Pulmonary artery endothelial cell (primary cell): ENCODE data around the gene ZNF397. TPM values are rescaled to one million over a fixed set of nuclear protein-coding genes. Genes with fewer than 3 reads are reported as not detected.
A peak's percentile ranks its signal among the peaks of the same experiment; 100 is the strongest.
"Not testable (repeated sequence)": the region's sequence is repeated elsewhere in the genome, so short reads cannot be mapped to it uniquely, and the experiment has no call there.

Experiments used
- DNase-seq: peaks from one replicate; pipeline ENCODE4 v3.0.0-alpha.2; 2011; ENCODE audit warnings: low read depth, low spot score
- total RNA-seq: library from RNA; depleted of rRNA; stranded (reverse); fragments of >200 nt; gene quantifications from 2 replicates; pipeline ENCODE4 v1.2.3, GENCODE V29; 2014

ZNF397 gene
- total RNA-seq, result 3.8 and 4.4 TPM in 2 replicates

DNA sequence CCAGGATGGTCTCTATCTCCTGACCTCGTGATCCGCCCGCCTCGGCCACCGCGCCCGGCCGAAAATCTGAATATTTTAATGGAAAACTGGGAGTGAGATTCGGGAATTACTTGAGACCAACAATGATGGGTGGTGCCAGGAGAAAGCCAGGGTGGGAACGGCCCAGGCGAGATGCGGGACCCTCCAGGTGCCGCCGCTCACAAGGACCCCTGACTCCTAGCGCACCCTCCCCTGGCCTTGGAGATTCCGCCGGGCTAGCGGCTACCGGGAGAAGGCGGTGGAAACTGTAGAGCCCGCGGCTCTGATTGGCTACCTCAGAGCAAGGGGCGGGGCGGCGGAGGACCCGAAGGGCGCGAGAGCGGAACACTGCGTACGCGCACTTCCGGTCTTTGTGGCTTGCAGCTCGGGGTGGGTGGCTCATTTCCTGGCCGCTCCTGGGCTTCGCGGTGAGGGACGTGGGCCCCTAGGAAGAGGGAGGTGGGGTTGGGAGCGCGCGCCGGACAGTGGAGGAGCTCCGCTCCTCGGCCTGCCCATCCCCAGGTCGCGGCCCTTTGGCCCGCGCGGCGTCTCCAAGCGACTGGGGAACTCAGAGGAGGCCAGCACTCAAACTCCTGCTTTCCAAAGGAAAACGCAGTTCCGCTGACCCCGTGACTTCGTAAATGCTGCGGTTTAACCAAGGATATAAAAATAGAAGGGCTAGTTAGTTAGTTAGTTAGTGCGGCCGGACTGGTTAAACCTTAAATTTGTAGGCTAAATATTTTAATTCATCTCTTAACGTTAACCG, at the start of gene ZNF397:
TSS of gene ZNF397 (plus strand) at position 371 of the 784 bp plus-strand sequence. CDS start 1,437 bp downstream, outside the sequence.
- peak; percentile 88 for DNase-seq

DNA sequence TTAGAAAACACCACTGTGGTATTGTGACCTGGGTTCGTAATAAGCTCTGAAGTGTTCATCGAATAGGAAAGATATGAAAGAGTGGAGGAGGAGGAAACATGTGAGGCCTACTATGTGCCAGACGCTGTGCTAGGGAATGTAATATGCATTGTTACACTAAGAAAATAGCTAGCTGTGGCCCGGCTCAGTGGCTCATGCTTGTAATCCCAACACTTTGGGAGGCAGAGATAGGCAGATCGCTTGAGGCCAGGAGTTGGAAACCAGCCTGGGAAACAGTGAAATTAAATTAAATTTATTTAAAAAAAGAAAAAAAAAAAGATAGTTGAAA, 49.2 kb upstream of the ZNF397 start:
- no peak for DNase-seq

DNA sequence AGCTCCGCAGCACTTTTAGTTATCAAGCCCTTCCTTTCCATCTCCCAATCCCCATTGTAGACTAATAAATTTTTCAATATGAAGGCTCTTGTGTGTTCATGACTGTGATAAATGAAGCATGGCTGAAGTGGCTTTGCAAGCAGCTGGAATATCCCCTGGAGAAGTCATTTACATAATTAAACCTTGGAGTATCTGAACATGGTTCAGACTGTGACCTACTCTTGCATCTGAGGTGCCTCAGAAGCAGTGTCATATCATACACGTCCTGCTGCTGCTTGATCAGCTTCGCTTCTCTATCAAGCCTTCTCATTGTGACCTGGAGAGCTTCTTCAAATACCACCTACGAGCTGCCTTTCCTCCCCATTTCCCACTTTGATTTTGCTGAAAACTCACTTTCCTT, 48.4 kb upstream of the ZNF397 start:
- no peak for DNase-seq

DNA sequence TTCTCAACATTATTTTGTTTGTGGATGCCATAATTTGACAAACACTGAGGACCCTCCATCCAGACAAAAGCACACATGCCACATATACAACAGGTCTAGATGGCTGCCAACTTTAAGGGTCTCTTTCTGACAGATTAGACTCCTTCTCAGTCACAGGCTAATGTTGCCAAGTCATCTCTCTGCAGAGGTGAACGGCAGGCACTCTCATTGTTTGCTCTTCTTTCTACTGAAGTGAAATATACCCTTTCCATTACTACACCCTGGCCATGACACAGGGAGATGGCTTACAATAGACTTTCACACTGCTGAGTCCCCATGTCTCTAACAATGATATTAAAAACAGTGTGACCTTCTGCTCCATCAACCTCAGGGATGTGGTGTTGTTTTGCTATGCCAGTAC, 47.5 kb upstream of the ZNF397 start:
- no peak for DNase-seq

DNA sequence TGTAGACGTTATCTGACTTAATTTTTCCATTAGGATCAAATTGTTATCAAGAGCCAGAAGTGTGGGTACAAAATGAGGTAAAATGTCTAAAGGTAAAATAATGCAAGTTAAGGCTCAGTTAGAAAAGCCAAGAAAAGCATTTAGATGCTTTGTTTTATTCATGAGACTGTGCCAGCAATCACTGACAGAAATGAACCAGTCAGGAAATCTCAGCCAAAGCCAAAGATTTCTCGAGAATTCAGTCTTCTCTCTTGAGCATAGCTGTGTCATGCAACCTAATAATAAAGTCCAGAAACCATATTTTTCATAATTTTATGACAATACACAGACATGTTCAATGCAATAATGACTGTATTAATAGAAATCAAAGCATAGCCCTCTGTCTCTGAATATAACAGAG, 43.5 kb upstream of the ZNF397 start:
- no peak for DNase-seq

DNA sequence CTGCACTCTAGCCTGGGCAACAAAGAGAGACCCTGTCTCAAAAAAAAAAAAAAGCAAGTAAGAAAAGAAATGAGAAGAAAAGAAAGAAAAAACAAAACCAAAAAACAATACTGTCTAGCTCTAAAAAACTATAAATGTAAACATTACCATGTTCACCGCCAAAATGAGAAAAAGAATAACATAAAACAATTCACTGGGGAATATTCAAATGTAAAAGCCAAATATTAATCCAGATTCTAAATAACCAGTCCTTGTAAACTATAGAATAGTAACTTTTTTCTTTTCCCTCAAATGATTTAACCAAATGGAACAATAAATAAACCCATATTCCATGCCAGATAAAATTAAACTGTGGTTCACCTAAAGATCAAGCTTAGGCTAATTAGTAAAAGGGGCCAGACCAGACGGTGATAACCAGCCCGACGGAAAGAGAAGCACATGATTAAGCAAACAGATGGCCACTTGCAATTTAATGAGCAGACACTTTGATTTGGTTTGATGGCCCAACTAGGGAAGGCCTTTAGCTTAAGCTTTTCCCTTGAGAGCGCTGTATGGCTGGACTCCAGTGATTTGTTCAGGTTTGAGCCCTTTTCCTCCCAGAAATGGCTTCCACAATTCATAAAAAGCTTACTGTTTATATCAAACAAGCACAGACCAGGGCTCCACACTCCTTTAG, 39.4 kb upstream of the ZNF397 start:
- DNase-seq, result no peak

DNA sequence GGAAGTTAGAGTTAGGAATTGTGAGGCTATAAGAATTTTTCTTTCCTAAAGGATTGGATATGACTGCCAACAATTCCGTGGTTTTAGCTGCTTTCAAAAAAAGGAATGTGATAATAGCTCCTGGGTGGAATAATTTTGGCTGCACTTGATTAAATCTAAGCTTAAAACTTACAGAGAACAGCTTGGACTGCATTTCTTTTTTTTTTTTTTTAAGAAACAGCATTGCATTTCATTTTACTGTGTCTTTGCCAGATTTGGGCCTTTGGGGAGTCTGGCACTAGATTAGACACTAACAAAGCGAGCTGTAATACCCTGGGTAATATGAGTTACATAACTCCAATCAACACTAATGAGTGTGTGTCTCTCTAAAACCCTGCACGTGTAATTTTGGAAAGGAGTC, 37.8 kb upstream of the ZNF397 start:
- no peak for DNase-seq

DNA sequence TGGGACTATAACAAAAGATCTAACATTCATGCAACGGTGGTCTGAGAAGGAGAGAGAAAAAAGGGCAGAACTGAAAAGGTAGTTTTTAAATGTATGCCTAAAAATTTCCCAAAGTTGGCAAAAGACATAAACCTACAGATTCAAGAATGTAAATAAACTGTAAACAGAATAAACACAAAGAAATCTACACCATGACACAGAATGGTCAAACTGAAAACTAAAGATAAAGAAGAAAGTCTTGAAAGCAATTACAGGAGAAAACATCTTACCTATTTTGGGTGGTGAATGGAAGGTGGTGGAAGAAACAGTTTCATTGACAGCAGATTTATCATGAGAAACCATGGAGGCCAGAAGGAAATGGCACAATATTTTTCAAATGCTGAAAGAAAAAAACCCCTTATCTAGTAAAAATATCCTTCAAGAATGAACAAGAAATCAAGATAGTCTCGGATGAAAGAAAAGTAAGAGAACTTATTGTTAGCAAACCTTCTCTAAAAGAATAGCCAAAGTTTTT, 35.6 kb upstream of the ZNF397 start:
- DNase-seq, result no peak

DNA sequence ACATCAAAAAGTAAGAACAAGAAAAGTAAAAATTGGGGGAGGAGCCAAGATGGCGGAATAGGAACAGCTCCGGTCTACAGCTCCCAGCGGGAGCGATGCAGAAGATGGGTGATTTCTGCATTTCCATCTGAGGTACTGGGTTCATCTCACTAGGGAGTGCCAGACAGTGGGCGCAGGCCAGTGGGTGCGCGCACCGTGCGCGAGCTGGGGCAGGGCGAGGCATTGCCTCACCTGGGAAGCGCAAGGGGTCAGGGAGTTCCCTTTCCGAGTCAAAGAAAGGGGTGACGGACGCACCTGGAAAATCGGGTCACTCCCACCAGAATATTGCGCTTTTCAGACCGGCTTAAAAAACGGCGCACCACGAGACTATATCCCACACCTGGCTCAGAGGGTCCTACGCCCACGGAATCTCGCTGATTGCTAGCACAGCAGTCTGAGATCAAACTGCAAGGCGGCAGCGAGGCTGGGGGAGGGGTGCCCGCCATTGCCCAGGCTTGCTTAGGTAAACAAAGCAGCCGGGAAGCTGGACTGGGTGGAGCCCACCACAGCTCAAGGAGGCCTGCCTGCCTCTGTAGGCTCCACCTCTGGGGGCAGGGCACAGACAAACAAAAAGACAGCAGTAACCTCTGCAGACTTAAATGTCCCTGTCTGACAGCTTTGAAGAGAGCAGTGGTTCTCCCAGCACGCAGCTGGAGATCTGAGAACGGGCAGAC, 34.9 kb upstream of the ZNF397 start:
- DNase-seq, result not testable (repeated sequence)

DNA sequence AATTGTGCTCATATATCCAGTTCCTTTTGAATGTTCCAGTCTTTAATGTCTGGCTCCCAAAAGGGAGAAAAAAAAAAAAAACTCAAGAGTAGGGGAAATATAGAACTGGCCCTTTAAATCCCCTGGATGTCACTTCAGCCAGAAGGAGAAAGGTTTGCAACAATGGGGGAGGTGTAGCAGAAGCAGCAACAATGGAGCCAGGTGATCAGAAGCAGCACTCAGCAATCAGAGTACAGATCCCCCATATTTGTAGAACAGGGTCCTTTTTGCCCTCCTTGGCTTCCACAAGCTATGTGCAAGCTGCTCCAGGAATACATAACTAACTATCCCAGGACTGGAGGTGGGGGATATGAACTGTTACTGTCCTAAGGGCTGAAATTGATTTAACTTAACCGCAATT, 25.8 kb upstream of the ZNF397 start:
- no peak for DNase-seq

DNA sequence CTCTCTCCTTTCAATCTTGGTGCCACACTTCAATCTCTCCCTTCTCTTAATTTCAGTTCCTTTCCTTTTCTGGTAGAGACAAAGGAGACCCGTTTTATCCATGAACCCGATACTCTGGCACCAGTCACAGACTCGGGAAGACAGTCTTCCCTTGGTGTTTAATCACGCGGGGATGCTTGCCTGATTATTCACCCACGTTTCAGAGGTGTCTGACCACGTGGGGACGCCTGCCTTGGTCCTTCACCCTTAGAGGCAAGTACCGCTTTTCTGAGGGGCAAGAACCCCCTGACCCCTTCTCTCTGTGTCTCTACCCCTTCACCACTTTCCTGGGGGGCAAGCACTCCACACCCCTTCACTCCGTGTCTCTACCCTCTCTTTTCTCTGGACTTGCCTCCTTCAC, 24.2 kb upstream of the ZNF397 start:
- not testable (repeated sequence) for DNase-seq

DNA sequence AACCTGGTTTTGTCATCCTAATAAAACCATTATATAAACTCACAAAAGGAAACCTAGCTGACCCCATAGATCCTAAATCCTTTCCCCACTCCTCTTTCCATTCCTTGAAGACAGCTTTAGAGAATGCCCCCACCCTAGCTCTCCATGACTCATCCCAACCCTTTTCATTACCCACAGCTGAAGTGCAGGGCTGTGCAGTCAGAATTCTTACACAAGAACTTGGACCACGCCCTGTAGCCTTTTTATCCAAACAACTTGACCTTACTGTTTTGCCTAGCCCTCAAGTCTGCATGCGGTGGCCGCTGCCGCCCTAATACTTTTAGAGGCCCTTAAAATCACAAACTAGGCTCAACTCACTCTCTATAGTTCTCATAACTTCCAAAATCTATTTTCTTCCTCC, 21.5 kb upstream of the ZNF397 start:
- DNase-seq, result not testable (repeated sequence)

DNA sequence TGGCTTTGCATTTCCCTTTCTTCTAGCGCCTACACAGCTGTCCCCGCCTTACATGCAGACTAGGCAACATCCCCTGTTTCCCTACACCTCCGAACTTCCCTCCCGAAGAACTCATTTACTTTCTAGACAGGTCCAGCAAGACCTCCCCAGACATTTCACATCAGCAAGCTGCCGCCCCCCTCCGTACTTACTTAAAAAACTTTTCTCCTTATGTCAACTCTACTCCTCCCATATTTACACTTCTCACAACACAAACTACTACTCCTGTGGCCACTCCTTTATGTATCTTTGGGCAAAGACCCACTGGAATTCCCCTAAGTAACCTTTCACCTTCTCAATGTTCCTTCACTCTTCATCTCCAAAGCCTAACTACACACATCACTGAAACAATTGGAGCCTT, 20.4 kb upstream of the ZNF397 start:
- no peak for DNase-seq

DNA sequence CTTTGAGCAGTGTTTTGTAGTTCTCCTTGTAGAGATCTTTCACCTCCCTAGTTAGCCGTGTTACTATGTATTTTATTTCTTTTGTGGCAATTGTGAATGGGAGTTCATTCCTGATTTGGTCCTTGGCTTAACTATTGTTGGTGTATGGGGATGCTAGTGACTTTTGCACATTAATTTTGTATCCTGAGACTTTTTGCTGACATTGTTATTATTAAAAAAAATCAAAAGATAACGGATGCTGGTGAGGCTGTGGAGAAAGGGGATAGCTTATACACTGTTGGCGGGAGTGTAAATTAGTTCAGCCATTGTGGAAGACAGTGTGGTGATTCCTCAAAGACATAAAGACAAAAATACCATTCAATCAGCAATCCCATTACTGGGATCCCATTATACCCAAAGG, 17.0 kb upstream of the ZNF397 start:
- no peak for DNase-seq

DNA sequence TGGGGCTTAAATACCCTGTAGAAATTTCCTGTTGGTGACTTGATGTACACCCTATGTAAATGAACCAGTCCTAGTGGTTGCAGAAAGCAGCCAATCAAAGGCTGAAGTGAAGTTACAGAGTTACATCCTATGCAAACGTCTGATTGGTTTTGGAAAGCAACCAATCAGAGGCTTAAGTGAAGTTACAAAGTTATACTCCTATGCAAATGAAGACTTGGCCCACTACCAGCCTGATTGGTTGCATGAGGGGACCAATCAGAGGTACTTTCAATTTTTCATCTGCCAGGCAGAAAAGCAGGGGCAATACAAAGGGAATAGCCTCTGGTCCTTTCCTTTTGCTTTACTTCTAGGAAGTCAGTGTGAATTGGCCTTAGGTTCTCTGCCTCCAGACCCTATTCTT, 13.6 kb upstream of the ZNF397 start:
- DNase-seq, result no peak

DNA sequence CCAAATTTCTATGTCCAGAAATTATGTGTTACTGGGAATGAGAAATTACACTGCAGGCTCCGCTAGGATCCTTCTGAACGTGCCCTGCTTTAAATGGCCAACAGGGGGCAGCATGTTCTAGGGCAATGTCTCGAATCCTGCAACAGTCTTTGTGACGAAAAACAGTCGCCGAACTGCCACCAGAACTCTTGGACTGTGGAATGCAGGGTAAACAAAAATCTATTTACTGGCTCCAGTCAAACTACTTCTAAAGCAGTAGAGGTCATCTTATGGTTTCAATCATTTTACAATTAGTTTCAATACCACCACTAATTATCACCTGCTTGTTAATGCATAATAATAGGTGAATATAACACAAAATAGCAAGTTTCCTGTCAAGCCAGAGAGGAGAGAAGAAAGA, 9.8 kb upstream of the ZNF397 start:
- DNase-seq, result peak; percentile 33

DNA sequence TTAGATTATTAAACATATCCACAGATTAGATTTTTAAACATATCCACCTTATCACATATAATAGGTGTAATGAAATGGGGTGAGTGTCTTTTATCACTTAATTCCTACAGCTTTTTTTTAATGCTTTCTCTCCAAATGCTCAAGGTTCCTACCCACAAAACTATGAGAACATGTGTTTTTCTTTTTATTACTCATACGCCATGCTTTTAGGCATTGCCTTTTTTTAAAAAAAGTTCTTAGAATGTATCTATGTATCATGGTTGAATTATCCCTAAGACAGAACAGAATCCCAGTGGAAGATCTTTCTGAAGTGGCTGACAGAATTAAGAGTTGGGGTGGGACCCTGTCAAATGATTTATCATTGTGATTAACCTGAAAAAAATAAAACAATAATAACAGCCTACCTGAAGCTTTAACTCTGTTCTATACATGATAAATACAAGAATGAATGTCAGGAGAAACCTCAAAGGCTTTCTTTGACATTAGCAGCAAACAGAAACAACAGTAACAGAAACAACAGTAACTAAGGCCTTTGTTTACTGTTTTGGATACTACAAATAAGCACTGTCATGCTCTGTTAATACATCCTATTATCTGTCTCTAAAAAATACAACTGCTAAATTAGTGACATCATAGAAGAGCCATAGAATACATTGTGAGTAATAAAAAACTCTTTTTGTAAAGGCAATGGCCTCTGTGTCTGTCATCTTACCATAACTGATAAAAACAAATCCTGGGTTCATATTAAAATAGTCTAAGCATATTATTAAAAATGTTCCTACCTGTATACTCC, 4.1 kb upstream of the ZNF397 start:
- DNase-seq, result no peak

DNA sequence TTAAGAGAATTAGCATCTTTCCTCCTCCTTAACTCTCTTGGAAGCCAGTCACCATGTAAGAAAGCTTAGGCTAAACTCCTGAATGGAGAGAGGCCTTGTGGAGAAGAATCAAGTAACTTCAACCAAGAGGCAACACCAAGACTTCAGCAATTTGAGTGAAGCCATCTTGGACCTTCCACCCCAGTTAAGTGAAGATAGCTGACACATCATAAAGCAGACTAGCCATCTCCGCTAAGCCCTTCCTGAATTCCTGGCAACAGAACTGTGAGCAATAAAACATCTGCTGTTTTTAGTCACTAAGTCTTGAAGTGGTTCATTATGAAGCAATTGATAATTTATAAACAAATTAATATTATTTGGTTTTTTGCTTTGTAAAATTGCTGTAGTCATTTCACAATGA, 1.5 kb upstream of the ZNF397 start:
- no peak for DNase-seq

DNA sequence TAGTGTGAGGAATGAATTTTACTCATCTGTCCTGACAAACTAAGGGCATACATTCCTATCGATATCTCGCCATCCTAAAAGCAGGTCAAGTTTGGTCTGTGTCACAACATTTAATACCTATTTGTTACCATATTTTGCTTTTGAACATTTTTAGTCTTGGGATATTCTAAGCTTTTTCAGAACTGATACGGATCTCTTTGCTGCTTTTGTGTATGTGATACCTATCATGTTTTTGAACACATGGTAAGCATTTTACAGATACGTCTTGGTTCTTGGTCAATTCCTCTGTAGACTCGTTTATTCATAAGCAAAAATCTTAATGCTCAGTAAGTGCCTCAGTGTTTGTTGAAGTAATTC, 592 bp downstream of the ZNF397 start:
- DNase-seq, result no peak

DNA sequence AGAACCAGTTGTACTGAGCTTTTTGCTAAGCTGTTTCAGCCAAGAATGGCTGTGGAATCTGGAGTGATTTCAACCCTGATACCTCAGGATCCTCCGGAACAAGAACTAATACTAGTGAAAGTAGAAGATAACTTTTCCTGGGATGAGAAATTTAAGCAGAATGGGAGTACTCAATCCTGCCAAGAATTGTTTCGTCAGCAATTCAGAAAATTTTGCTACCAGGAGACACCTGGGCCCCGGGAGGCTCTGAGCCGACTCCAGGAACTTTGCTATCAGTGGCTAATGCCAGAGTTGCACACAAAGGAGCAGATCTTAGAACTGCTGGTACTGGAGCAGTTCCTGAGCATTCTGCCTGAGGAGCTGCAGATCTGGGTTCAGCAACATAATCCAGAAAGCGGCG, 1.6 kb downstream of the ZNF397 start:
- DNase-seq, result no peak

DNA sequence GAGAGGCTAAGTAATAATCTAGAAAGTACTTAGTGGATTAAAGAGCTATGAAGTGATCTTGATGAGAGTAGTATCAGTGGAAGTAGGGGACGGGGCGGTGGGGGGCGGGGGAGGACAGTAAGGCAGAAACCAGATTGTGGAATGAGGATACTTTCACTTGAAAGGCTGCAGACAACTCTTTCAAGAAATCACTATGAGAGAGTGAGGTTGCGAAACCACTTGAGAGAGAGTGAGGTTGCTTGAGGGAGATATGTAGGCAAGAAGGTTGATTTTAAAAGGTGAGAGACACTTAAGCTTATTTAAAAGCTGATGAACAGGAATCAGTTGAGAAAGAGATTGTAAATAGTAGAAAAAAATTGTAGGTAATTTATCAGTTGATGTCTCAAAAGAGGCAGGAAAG, 3.8 kb downstream of the ZNF397 start:
- DNase-seq, result no peak
